K562 (cell line): ENCODE results near the gene ALDH3A2. TPM values are rescaled to one million over a fixed set of nuclear protein-coding genes. Genes with fewer than 3 reads are reported as not detected.

ENCODE experiments used
- ATAC-seq: fragments of 200-7000 bp; cut with Tn5 transposase; 3 replicates; pipeline ENCODE4 v1.9.1; 2020; ENCODE audit warnings: moderate library complexity
- BruUV-seq: library from RNA; stranded (reverse); fragments of 400-500 nt; replicated peaks from 2 replicates; lab custom pipeline; 2021; lab: Mats Ljungman, UMichigan
- CTCF ChIA-PET: fragments of 300-600 bp; formaldehyde crosslinking; extraction: SDS; loops from one replicate; lab custom pipeline; 2021; ENCODE audit warnings: low intra/inter-chr PET ratio; lab: Yijun Ruan, JAX
- POLR2A ChIA-PET: fragments of 300-600, 350-650 bp; sonication (Branson Sonifier 250); formaldehyde crosslinking; extraction: SDS; loops from one replicate; lab custom pipeline; 2021; ENCODE audit warnings: antibody characterized with exemption, inconsistent platforms; lab: Yijun Ruan, JAX
- DNase-seq, 4 experiments: peaks; one replicate each; pipeline versions ENCODE4 v3.0.0 to v3.0.0-alpha.2; 2011 to 2018; ENCODE audit warnings: low spot score in 3 of 4, mixed read lengths in 3 of 4; ENCODE audit errors: extremely low read depth in 1 of 4
- FAIRE-seq: peaks from 2 replicates; lab custom pipeline; 2011; peaks lifted over from hg19 to GRCh38; lab: Jason Lieb, UNC
- H2AFZ ChIP-seq: 2 replicates; pipeline ENCODE4 v1.6.0; 2011; ENCODE audit warnings: low read depth, low read length, control low read depth, inconsistent platforms
- H3K27ac ChIP-seq: fragments of 200-600 bp; 3 replicates; pipeline ENCODE4 v1.8.0; 2011; ENCODE audit warnings: low read depth, mild to moderate bottlenecking, control low read depth, inconsistent platforms, low read length, moderate library complexity, mixed read lengths; ENCODE audit errors: extremely low read depth
- H3K27me3 ChIP-seq, 2 experiments: fragments of 300-600 bp in 1 of 2; 2 replicates in 1 of 2; 3 replicates in 1 of 2; pipeline versions ENCODE4 v1.6.0 to v1.8.0; 2011; ENCODE audit warnings: inconsistent platforms in 2 of 2, low read length in 2 of 2, mild to moderate bottlenecking in 1 of 2, mixed read lengths in 1 of 2, moderate library complexity in 1 of 2; ENCODE audit not compliant: control insufficient read depth in 2 of 2, insufficient read depth in 2 of 2
- H3K36me3 ChIP-seq: fragments of 300-600 bp; 3 replicates; pipeline ENCODE4 v1.8.0; 2011; ENCODE audit warnings: mild to moderate bottlenecking, low read length, inconsistent platforms; ENCODE audit not compliant: control insufficient read depth, insufficient read depth
- H3K4me1 ChIP-seq, 2 experiments: fragments of 200-600 bp in 1 of 2; replicated peaks in 1 of 2; 2 replicates in 1 of 2; 3 replicates in 1 of 2; pipeline versions ENCODE4 v1.5.1 to v1.8.0; 2011; ENCODE audit warnings: inconsistent platforms in 2 of 2, low read length in 2 of 2, mild to moderate bottlenecking in 1 of 2, mixed read lengths in 1 of 2, moderate library complexity in 1 of 2; ENCODE audit not compliant: control insufficient read depth in 2 of 2, insufficient read depth in 2 of 2
- H3K4me2 ChIP-seq: 2 replicates; pipeline ENCODE4 v1.6.1; 2011; ENCODE audit warnings: low read length, control low read depth, inconsistent platforms, mixed read lengths; ENCODE audit not compliant: insufficient read depth
- H3K4me3 ChIP-seq: fragments of 200-600 bp; sonication (generic), shearing (Covaris generic); 2 replicates; pipeline ENCODE4 v1.5.1; 2016; ENCODE audit warnings: control low read depth, inconsistent platforms
- H3K79me2 ChIP-seq: fragments of 200-600 bp; 3 replicates; pipeline ENCODE4 v1.8.0; 2011; ENCODE audit warnings: low read length, inconsistent platforms; ENCODE audit not compliant: control insufficient read depth, insufficient read depth
- H3K9ac ChIP-seq, 2 experiments: 2 replicates each; pipeline versions ENCODE4 v1.6.0 to v1.6.1; 2011; ENCODE audit warnings: low read depth in 2 of 2, low read length in 2 of 2, control low read depth in 1 of 2, inconsistent platforms in 1 of 2, mild to moderate bottlenecking in 1 of 2, mixed read lengths in 1 of 2; ENCODE audit not compliant: insufficient read depth in 1 of 2
- H3K9me1 ChIP-seq: one replicate; pipeline ENCODE4 v1.6.0; 2011; ENCODE audit warnings: inconsistent platforms, mild to moderate bottlenecking, low read length, moderate library complexity; ENCODE audit not compliant: control insufficient read depth, insufficient read depth
- H3K9me3 ChIP-seq: replicated peaks from 2 replicates; pipeline ENCODE4 v1.5.1; 2011; ENCODE audit warnings: low read depth, low read length, inconsistent platforms; ENCODE audit not compliant: control insufficient read depth, insufficient read depth
- H4K20me1 ChIP-seq: replicated peaks from 2 replicates; pipeline ENCODE4 v1.6.1; 2011; ENCODE audit warnings: low read length, inconsistent platforms, mixed read lengths; ENCODE audit not compliant: control insufficient read depth, insufficient read depth
- ATF6 ChIP-seq: sonication (generic); formaldehyde crosslinking; IDR thresholded peaks from 2 replicates; pipeline ENCODE4 v1.4.0; 2020; ENCODE audit warnings: mild to moderate bottlenecking, missing genetic modification reagents
- ATF7 ChIP-seq: fragments of 450-650 bp; IDR thresholded peaks from 2 replicates; pipeline ENCODE4 v1.7.1; 2014; ENCODE audit warnings: mild to moderate bottlenecking, moderate library complexity
- BCLAF1 ChIP-seq, 2 experiments: fragments of 450-650 bp in 1 of 2; IDR thresholded peaks; 2 replicates each; pipeline ENCODE4 v1.6.1; 2011 to 2017; ENCODE audit warnings: low read depth in 2 of 2, antibody characterized with exemption in 1 of 2, borderline replicate concordance in 1 of 2, low read length in 1 of 2, mild to moderate bottlenecking in 1 of 2, mixed read lengths in 1 of 2; ENCODE audit not compliant: control insufficient read depth in 1 of 2
- CBFB ChIP-seq: sonication (generic); formaldehyde crosslinking; IDR thresholded peaks from 2 replicates; pipeline ENCODE4 v1.4.0; 2020; ENCODE audit warnings: mild to moderate bottlenecking, missing genetic modification reagents
- CLOCK ChIP-seq: fragments of 250-450 bp; sonication (Bioruptor Pico); IDR thresholded peaks from 2 replicates; pipeline ENCODE4 v1.4.0; 2020; ENCODE audit warnings: mild to moderate bottlenecking, moderate library complexity, borderline replicate concordance
- HNRNPH1 ChIP-seq: fragments of 200-400 bp; formaldehyde crosslinking; optimal IDR thresholded peaks from 2 replicates; pipeline ENCODE3; 2017; ENCODE audit warnings: low read depth, mild to moderate bottlenecking, low read length, moderate library complexity
- HSF4 ChIP-seq: fragments of 250-450 bp; sonication (Bioruptor Pico); IDR thresholded peaks from 2 replicates; pipeline ENCODE4 v2.1.2; 2022; ENCODE audit warnings: mild to moderate bottlenecking, moderate library complexity, borderline replicate concordance
- IRF9 ChIP-seq: fragments of 450-650 bp; IDR thresholded peaks from 2 replicates; pipeline ENCODE4 v1.6.1; 2016; ENCODE audit warnings: missing biosample characterization, missing genetic modification characterization
- KAT8 ChIP-seq: fragments of 450-650 bp; IDR thresholded peaks from 2 replicates; pipeline ENCODE4 v1.6.1; 2016; ENCODE audit warnings: low read depth, mild to moderate bottlenecking
- MYNN ChIP-seq, 2 experiments: sonication (generic); formaldehyde crosslinking in 1 of 2; IDR thresholded peaks; 2 replicates each; pipeline versions ENCODE4 v1.5.0 to v1.6.1; 2016 to 2020; ENCODE audit warnings: antibody characterized with exemption in 1 of 2, missing genetic modification reagents in 1 of 2
- POLR2A ChIP-seq: fragments of 450-650 bp; conservative IDR thresholded peaks from 2 replicates; pipeline ENCODE4 v1.6.1; 2016
- WGBS: fragments of 100-300 bp; shearing (Covaris generic); methylation state at CpG from one replicate; pipeline ENCODE4 v1.1.6; 2016; ENCODE audit warnings: low coverage, mixed read lengths; ENCODE audit not compliant: insufficient coverage; ENCODE audit errors: missing lambda C conversion rate; 5-methylcytosine and 5-hydroxymethylcytosine counted together
- in situ Hi-C: fragments of 300-500 bp; cut with MboI; formaldehyde crosslinking; loops from 4 replicates; pipeline ENCODE4 v1.15.0; 2018; ENCODE audit warnings: inconsistent platforms, mixed read lengths
- intact Hi-C: fragments of 100-400 bp; cut with micrococcal nuclease; formaldehyde crosslinking; loops from 2 replicates; pipeline ENCODE4 v1.14.2; 2022
- polyA plus RNA-seq, 8 experiments: library from polyadenylated mRNA; depleted of rRNA in 4 of 8; stranded (reverse) in 5 of 8; unstranded in 3 of 8; fragments of >200 nt; fragmentation: Nextera tagmentation in 2 of 8; fragmentation: Illumina TruSeq in 1 of 8; extraction: Ambion mirVana in 2 of 8; extraction: Trizol in 1 of 8; gene quantifications; 2 replicates each; pipeline versions ENCODE4 v1.2.1 to v1.2.3, GENCODE V29; 2011 to 2014; ENCODE audit warnings: inconsistent platforms in 1 of 8, missing spikeins in 1 of 8
- total RNA-seq, 7 experiments: library from RNA; depleted of rRNA in 6 of 7; stranded (reverse); fragments of >200 nt in 6 of 7; fragmentation: Illumina TruSeq in 2 of 7; extraction: Trizol in 2 of 7; gene quantifications; 2 replicates each; pipeline versions ENCODE4 v1.2.1 to v1.2.3, GENCODE V29; 2011 to 2021; ENCODE audit warnings: low replicate concordance in 1 of 7

The ALDH3A2 gene
- total and polyA plus RNA-seq, 9 of the 15 experiments (the other 6 are each of a cell fraction or from before 2014, with no cell fraction given): 0.01 to 0.78 (median 0.12) TPM; not detected in 5

- no peak overlapping the region for H3K9ac ChIP-seq
- no peaks in the 10 kb centered on the region for H3K36me3 ChIP-seq
- no peaks in the 10 kb centered on the region for H4K20me1 ChIP-seq
- FAIRE-seq (no peak), DNase-seq (no peak), ATAC-seq (no peak)
- ChIA-PET POLR2A (interaction anchor here (0.6 kb wide), 1 partner anchor 858 kb away, joined by 5 read pairs; no protein-coding TSS in a partner anchor), CTCF (no interaction called here)
- H3K4me3 ChIP-seq: no peak overlapping the region
- no peaks in the 10 kb centered on the region; a peak in 1 of 5 replicates for H3K4me1 ChIP-seq
- intact Hi-C loops (loop anchor here (10.0 kb wide), 1 partner anchor 163 kb away; no protein-coding TSS in a partner anchor), in situ Hi-C loops (no loop called here)
- no peaks in the 10 kb centered on the region for H3K79me2 ChIP-seq
- peaks cover 0 to 19% of the 10 kb centered on the region in 2 experiments; a peak in 2 of 5 replicates for H3K27me3 ChIP-seq
- no TSS peak for BruUV-seq
- no peak overlapping the region for H3K27ac ChIP-seq
- no peaks in the 10 kb centered on the region for H3K9me3 ChIP-seq
- TF ChIP-seq IRF9 (tag) (no peak), MYNN (IDR thresholded peaks at IDR 0.05) (no peak), MYNN (CRISPR knock-in tag; IDR thresholded peaks at IDR 0.05) (no peak), POLR2A (no peak), HNRNPH1 (no peak), ATF6 (CRISPR knock-in tag) (no peak), CBFB (no peak), ATF7 (no peak), KAT8 (no peak), HSF4 (CRISPR knock-in tag) (no peak), CLOCK (CRISPR knock-in tag) (no peak), BCLAF1 (IDR thresholded peaks at IDR 0.05; ENCODE audit: borderline replicate concordance in 1 of 2, control insufficient read depth in 1 of 2, low read depth in 2 of 2, low read length in 1 of 2) (no peak)
- no peak overlapping the region for H3K4me2 ChIP-seq
- WGBS: 6% methylated on average over 5 of the region's 5 CpGs
- H3K9me1 ChIP-seq: no peaks in the 10 kb centered on the region
- H2AFZ ChIP-seq: no peak overlapping the region
Observed at GRCh38 chr17:19677736-19678379, 29.3 kb downstream of the ALDH3A2 start.
